Mucosa of rectum (tissue), 2 donors: ENCODE measurements around the gene DUSP3.
A peak's percentile ranks its signal among the peaks of the same experiment; 100 is the strongest.

Source experiments
- H3K27ac ChIP-seq, 2 donors: one replicate each; pipeline ENCODE4 v1.7.0; 2013; ENCODE audit warnings: inconsistent platforms in 2 of 2, low read depth in 2 of 2, low read length in 2 of 2
- H3K27me3 ChIP-seq, 2 donors: one replicate each; pipeline ENCODE4 v1.7.0; 2013; ENCODE audit warnings: low read length in 2 of 2; ENCODE audit not compliant: control insufficient read depth in 2 of 2, insufficient read depth in 2 of 2
- H3K36me3 ChIP-seq, 2 donors: one replicate each; pipeline ENCODE4 v1.7.0; 2013; ENCODE audit warnings: low read length in 2 of 2; ENCODE audit not compliant: control insufficient read depth in 2 of 2, insufficient read depth in 2 of 2
- H3K4me1 ChIP-seq, 2 donors: one replicate each; pipeline ENCODE4 v1.7.0; 2013; ENCODE audit warnings: low read length in 2 of 2, mild to moderate bottlenecking in 1 of 2; ENCODE audit not compliant: control insufficient read depth in 2 of 2, insufficient read depth in 2 of 2
- H3K4me3 ChIP-seq, 2 donors: one replicate each; pipeline ENCODE4 v1.7.0; 2013; ENCODE audit warnings: low read length in 2 of 2
- H3K9ac ChIP-seq, 2 donors: one replicate each; pipeline ENCODE4 v1.7.0; 2013; ENCODE audit warnings: low read length in 2 of 2, low read depth in 1 of 2, mild to moderate bottlenecking in 1 of 2
- H3K9me3 ChIP-seq, 2 donors: one replicate each; pipeline ENCODE4 v1.7.0; 2013; ENCODE audit warnings: low read length in 2 of 2; ENCODE audit not compliant: control insufficient read depth in 2 of 2
- donor health status: healthy.
- donor health status: Normal muscosa, but diverticular disease.

Gene DUSP3

DNA sequence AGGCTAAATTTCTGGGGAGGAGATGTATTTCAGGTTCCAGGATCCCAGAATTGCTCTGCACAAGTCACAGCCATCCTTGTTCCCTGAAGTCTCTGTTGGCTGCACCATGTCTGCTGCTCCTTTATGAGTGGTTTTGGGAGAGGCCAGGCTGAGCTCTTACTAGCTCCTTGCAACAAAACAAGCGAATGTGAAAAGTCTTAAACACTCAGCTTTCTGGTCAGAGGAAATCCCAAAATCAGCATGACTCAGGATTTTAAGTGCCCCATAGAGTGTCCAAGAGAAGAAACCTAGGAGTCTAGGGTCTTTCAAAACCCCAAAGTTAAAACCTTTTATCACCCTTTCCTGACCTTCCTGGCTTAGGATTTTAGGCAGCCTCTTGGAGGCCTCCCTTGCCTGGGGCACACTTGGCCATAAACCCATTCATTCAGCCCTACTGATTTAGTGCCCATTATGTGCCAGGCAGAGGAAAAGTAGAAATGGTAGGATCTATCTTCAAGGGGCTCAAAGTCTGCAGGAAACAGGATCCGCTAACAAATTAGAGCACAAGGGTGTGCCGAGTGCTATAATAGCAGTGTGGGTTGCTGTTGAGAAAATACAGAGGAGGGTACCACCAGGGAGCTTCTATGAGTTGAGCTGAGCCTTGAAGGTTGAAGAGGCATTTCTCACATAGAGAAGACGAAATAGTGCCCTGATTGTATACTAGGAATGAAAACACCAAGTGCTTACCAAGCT, 57.1 kb downstream of the DUSP3 start:
- no peaks in the 10 kb centered on the region for H3K9me3 ChIP-seq
- H3K4me3 ChIP-seq: no peak overlapping the region
- H3K27me3 ChIP-seq: no peaks in the 10 kb centered on the region
- no peaks in the 10 kb centered on the region for H3K36me3 ChIP-seq
- H3K9ac ChIP-seq: no peak overlapping the region
- H3K4me1 ChIP-seq: no peaks in the 10 kb centered on the region
- no peak overlapping the region for H3K27ac ChIP-seq

DNA sequence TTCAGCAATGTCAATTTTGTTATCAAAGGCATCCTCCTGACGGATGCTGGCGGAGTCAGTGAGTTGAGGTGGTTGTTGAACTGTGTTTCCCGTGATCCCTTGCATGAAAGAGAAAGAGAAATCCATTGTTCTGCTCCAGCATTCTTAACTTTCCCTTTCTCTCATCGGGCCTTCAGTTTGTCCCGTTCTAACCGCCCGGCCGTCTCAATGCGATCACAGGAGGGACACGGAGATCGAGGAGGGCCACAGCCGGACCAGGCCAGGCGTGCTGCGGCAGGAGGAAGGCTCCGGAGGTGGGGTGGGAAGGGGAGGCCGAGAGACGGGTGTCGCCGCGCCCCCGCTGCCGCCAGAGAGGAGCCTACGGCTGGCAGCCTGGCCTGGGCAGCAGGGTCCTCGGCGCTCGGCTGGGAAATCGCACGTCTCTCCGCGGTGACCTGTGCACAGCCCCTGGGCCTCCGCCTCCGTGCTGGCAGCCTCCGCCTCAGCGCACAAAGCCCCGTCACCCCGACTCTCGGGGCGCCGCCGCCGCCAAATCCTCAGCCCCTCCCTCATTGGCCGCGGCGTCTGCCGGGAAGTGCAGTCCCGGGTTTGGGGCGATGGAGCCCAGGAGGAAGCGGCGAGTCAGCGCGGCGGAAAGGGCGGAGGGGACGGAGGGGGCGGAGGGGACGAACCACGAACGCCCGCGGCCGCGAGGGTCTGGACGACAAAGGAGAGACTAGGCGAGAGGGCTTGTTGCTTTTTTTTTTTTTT, 58.3 kb downstream of the DUSP3 start:
- Histone ChIP-seq H3K4me3 (peak overlapping the region; percentile 73 to 74), H3K4me1 (no peaks in the 10 kb centered on the region), H3K27ac (peak overlapping the region; percentile 82 to 93)

GRCh38 chr17:43719578-43719977, 59.2 kb downstream of the DUSP3 start:
- no peak overlapping the region for H3K27ac ChIP-seq
- H3K4me1 ChIP-seq: no peaks in the 10 kb centered on the region
- H3K9ac ChIP-seq: no peak overlapping the region
- no peaks in the 10 kb centered on the region for H3K36me3 ChIP-seq
- H3K27me3 ChIP-seq: peaks cover 3 to 7% of the 10 kb centered on the region in 2 donors
- H3K9me3 ChIP-seq: no peaks in the 10 kb centered on the region
- H3K4me3 ChIP-seq: no peak overlapping the region

More for the DNA sequence above, 58.3 kb downstream of the DUSP3 start:
- peaks cover 0 to under 1% of the 10 kb centered on the region in 2 donors for H3K27me3 ChIP-seq
- no peaks in the 10 kb centered on the region for H3K9me3 ChIP-seq
- H3K36me3 ChIP-seq: no peaks in the 10 kb centered on the region
- peak overlapping the region; percentile 77 to 82 for H3K9ac ChIP-seq

DNA sequence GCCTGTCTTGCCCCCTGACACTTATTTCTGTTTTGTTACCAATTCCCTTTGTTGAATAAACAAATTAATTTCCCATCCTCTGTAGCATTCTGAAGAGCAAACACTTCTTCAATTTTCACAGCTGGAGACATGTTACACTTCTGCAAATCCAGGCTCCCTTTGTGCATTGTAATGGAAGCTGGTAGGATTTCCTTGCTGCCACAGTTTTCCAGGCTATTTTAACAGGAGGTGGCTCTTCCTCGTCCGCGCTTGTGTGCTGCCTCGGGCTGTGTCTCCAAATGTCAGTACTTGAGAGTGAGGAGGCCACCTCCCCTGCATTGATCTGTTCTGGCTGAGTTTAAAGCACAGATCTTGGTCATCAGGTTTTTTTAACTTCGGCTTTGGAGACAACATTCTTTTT, 60.2 kb downstream of the DUSP3 start:
- H3K9me3 ChIP-seq: no peaks in the 10 kb centered on the region
- no peak overlapping the region for H3K4me3 ChIP-seq
- H3K27ac ChIP-seq: no peak overlapping the region
- peaks cover 0 to under 1% of the 10 kb centered on the region in 2 donors for H3K4me1 ChIP-seq
- no peaks in the 10 kb centered on the region for H3K36me3 ChIP-seq
- H3K27me3 ChIP-seq: peaks cover 7 to 8% of the 10 kb centered on the region in 2 donors
- no peak overlapping the region for H3K9ac ChIP-seq

GRCh38 chr17:43717913-43718312, 60.9 kb downstream of the DUSP3 start:
- Histone ChIP-seq H3K9ac (no peak overlapping the region), H3K27ac (no peak overlapping the region), H3K4me3 (no peak overlapping the region), H3K9me3 (no peaks in the 10 kb centered on the region), H3K4me1 (peaks cover 0 to 4% of the 10 kb centered on the region in 2 donors), H3K27me3 (peaks cover 9 to 12% of the 10 kb centered on the region in 2 donors), H3K36me3 (no peaks in the 10 kb centered on the region)
